Measurements from ENCODE around the gene STK32C.

DNA sequence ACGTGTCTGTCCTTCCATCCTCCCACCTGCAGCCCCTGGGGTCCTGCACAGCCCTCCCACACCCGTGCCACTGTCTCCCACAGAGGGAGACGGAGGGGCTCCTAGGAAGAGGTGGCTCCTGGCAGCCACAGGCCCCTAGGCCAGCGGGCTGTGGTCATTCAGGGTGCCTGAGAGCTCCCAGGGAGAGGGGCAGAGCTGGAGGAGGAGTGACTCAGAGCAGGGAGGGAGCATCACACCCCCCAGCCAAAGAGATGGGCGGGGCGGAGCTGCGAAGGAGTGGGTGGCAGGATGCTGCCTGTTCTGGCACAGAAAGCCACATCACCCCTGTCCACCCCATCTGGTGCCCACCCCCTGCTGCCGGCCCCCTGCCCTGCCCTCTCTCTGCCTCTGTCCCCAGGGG lies 50.5 kb downstream of the STK32C start:
- TF ChIP-seq POLR2A (IDR thresholded peaks at IDR 0.05) (no peak), POLR2AphosphoS5 (IDR thresholded peaks at IDR 0.05) (no peak)
- TF ChIP-seq, protein P1, sequence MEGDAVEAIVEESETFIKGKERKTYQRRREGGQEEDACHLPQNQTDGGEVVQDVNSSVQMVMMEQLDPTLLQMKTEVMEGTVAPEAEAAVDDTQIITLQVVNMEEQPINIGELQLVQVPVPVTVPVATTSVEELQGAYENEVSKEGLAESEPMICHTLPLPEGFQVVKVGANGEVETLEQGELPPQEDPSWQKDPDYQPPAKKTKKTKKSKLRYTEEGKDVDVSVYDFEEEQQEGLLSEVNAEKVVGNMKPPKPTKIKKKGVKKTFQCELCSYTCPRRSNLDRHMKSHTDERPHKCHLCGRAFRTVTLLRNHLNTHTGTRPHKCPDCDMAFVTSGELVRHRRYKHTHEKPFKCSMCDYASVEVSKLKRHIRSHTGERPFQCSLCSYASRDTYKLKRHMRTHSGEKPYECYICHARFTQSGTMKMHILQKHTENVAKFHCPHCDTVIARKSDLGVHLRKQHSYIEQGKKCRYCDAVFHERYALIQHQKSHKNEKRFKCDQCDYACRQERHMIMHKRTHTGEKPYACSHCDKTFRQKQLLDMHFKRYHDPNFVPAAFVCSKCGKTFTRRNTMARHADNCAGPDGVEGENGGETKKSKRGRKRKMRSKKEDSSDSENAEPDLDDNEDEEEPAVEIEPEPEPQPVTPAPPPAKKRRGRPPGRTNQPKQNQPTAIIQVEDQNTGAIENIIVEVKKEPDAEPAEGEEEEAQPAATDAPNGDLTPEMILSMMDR (IDR thresholded peaks at IDR 0.05), result no peak

All from breast epithelium (tissue), 3 donors.